DMS79 (cell line): ENCODE measurements around the gene LST1.
"Not testable (repeated sequence)": the region's sequence is repeated elsewhere in the genome, so short reads cannot be mapped to it uniquely, and the experiment has no call there.

Experiments
- DNase-seq: peaks from one replicate; lab custom pipeline; 2025; lab: John Stamatoyannopoulos, UW

LST1 gene

DNA sequence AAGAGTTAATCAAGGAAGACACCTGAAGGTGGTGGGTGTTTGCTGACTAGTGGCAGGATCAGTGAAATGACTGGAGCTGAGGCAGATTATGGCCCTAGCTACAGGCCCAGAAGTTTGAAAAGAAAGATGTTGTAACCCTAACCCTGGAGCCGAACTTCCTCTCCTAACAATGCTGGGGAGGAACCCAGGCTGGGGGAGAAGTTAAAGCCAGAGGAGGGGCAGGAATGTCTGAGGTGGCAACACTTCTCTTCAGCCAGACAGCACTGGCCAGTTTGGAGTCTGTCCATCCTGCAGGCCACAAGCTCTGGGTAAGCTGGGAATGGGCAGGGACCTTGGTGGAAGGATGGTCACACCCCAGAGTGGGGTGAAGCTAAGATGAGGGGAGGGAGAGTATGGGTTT, at the start of gene LST1:
TSS of gene LST1 (plus strand) at position 270 of the 400 bp plus-strand sequence. CDS start 1,023 bp downstream, outside the sequence.
- no peak for DNase-seq

DNA sequence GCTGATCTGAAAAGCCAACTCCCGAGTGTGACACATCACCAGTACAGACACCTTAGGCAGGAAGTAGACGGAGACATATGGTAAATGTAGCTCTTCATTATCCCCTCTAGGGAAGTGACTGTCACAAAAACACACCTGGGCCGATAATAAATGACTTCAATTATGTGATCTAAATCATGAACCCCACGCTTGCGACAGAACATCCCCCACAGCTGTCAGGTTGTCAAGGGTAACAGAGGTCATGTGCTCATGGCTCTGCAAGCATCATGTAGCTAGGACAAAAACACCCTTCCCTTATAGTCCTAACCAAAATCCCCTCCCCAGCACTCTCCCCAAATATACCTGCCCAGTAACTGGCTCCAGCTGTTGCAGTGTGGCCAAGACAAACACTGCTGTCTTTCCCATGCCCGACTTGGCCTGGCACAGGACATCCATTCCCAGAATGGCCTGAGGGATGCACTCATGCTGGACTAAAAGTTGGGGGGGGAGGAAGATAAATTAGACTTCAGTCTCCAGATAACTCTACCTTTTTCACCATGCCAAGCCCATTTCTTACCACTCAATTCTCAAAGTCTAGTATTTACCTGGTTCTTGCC, 47.2 kb upstream of the LST1 start:
- DNase-seq: no peak

DNA sequence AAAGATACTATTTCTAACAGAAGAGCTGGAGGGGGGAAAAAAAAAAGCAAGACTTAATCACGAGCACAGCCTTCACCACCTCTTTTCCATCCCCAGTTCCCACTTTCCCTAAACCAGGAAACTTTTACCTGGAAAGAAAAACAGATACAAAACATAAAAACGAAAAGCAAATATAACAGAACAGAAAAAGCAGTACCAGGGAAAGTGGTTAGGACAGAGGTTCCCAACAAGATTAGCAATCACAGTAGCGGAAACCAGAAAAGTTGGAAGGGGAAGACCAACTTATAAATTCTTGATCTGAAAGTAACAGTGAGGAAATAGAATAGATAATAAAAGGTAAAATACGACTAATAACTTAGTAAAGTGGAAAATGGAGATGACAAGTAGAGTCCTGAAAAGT, 45.4 kb upstream of the LST1 start:
- no peak for DNase-seq

DNA sequence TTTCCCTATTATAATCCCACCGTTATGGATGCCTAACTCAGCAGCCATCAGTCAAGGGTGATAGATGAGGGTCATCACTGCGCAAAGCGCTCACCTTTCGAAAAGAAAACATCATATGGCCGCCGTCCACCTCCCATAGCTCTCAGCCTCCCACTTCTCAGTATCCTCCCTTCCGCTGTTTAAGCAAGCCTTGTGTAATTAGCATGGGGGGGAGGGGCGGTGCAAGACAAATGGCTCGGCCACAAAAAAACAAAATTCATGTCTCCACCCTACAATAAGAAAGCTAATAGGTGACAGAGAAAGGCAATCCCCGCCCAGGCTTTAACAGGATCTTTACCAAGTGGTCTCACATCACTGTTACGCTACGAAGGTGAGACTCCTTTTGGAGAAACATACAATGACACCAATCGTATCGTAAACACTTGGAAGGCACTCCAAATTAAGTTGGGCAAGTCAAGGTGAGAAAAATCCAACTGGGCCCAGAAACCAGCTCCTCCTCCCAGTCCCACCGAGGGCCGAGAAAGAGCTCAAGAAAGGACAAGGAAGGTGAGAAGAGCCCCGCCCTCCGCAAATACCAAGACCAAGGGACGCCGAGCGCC, 44.9 kb upstream of the LST1 start:
- DNase-seq: no peak

DNA sequence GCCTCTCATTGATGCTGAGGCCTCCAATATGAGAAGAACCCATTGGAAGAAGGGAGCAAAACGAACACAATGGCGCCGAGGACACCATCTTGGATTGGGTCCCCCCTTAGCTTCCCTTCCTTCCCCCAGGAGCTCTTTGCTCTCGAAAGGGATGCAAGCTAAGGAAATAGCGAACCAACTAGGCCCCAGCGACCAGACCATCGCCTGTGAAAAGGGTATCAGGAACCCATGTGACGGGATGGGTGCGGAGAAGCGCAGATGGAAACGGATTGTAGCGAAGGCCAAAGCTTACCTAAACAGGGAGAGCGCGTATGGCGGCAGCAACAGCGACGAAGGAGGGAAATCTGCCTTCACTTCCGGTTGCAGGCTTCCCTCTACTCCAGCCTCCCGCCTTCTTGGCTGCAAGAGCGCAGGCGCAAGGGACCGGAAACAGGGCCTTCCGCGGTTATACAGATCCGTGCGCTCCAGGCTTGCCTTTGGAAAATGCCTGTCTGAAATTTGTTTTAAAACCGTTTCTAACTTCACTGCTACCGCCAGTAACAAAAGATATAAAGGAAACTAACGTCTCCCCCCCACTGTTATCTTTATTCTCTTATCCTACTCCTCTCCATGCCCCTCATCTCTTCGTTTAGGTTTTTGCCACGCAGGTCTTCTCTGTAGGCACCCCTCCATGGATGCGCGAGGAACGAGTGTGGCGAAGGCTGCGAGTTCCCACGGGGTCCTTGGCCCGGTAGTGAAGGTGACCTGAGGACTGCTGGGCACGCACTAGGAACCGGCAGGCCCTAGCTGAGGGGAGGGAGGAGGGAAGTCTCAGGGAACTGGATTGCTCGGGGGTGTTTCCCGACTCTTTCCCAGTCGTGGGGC, 44.2 kb upstream of the LST1 start, which contains the start of gene DDX39B:
TSS of gene DDX39B (minus strand) at position 346 of the 864 bp plus-strand sequence. CDS start 1,471 bp downstream, outside the sequence.
- peak; percentile 96 for DNase-seq

DNA sequence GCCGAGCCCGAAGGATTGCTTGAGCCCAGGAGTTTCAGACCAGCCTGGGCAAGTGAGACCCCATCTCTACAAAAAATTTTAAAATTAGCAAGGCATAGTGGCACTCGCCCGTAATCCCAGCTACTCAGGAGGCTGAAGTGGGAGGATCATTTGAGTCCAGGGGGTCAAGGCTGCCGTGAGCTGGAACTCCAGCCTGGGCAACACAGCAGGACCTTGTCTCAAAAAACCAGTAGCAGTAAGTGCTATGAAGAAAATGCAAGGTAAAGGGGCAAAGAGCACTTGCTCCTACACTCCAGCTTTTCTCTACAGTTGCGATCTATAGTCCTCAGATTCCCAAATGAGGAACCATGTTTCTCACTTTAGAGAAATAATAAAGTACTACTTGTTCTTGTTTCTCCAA, 42.4 kb upstream of the LST1 start:
- no peak for DNase-seq

DNA sequence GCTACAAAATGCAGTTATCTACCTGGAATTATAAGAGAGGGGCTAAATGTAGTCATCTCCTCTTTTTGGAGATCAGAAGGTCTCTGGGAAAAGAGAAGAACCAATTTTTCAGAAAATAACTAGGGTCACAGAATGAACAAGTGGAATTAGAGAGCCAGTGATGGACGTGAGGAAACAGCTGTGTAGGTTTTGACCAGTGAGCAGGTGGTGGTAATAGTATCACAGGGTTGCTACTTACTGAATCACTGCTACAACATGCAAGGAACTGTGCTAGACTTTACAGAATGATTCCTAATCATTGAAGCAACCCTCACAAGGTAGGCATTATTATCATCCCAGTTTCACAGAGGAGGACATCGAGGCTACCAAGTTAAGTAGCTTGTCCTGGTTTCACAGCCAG, 41.4 kb upstream of the LST1 start:
- no peak for DNase-seq

DNA sequence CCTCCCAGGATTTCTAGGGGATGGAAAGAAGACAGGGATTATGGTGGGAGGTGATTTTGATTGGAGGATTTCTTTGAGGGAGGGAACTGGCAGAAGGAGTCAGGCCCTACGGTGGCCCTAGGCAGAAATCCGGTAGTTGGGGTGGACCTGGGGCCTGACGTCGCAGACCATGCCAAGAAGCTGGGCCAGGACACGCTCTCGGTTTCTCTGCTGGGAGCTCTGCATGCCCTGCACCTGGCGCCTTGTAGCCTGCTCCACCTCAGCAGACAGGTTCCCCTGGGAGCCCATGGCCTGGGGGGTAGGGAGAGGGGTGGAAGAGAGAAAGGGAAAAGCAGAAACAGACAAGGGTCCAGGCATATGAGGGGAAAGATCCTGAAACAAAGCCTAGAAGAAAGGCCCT, 40.8 kb upstream of the LST1 start:
- no peak for DNase-seq

DNA sequence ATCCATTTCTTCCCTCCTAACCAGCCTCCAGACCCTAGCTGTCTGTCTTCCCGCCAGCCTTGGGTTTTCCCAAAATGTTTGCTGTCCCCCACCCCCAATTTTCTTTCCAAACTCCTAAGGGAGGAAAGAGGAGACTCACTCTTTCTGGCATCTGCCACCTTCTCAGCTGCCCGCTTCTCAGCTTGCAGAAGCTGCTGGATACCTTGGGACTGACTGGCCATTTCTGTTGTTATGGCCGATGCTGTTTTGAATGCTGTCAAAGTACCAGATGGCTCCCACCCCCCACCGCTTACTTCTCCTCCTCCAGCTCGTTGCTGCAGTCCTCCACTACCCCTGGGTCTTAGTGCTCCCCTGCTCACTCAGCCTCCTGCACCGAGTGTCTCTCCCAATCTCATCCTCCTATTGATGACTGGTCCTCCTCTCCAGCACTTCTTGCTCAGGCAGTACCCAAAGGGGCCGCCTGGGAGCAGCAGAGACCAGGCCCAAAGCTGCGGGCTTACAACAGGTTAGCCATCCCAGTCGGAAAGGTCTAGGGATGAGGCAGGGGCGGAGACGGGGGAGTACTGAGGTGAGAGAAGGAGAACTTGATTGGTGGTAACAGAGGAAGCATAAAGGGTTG, 39.6 kb upstream of the LST1 start, which contains the start of gene ATP6V1G2:
TSS of gene ATP6V1G2 (minus strand) at position 270 of the 619 bp plus-strand sequence. CDS start at position 221, 49 bp downstream.
- peak; percentile 94 for DNase-seq

DNA sequence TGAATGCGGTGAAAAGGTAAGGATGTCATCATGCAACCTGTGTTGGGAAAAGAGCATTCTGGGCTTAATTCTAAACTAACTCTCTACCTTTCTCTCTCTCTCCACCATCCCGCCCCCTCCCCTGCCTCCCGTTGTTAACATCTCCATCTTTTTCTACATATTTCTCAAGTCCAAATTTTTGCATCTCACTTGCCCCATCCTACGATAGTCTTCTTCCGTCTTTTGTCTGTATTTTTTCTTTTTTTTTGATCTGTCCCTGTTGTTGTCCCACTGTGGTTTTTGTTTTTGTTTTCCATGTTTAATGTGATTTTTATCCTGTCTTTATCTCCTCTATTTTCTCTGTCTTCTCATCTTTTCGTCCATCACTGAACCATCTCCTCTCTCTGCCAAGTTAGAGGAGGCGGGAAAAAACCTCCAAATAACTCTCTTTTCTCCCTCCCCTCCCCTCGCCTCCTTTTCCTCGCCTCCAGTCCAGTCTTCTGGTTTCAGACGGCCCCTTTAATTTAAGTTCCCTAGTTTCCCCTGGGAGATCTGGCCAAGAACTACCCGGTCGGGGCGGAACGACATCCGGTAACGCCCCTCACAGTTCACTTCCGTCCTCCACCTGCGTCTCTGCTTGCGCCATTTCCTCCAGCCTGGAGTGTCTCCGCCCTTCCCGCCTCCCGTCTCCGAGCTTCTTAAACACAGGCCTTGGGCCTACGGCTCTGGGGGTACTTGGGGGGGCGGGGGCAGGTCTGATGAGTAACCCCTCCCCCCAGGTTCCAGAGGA, 38.9 kb upstream of the LST1 start, which contains the start of gene NFKBIL1:
TSS of gene NFKBIL1 (plus strand) at position 651 of the 769 bp plus-strand sequence. CDS start at position 738, 87 bp downstream.
- DNase-seq: peak; percentile 96

DNA sequence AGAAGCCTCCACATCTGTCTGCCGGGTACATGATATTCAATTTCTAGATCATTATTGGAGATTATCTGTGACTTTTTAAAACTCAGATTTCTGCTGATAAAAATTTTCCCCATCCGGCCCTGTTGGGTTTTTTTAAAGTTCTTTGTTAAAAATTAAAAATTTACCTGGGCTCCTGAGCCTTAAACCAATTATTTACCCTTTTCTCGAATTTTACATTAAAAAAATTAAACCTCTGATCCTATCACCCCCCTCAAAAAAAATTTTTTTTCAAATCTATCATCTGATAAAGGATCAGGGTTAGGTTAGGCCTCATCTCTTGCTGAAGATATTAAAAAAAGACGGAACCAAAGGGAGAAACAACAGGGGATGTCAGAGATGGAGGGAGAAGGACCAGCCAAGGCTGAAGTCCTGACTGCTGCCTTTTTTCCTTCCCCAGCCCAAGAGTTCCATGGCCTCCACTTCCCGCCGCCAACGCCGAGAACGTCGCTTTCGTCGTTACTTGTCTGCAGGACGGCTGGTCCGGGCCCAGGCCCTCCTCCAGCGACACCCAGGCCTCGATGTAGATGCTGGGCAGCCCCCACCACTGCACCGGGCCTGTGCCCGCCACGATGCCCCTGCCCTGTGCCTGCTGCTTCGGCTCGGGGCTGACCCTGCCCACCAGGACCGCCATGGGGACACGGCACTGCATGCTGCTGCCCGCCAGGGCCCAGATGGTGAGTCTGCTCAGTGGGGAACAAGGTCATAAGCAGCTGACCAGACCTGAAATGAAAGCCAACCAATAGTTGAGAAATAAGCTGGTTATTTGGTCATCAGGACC, 38.1 kb upstream of the LST1 start:
- no peak for DNase-seq

DNA sequence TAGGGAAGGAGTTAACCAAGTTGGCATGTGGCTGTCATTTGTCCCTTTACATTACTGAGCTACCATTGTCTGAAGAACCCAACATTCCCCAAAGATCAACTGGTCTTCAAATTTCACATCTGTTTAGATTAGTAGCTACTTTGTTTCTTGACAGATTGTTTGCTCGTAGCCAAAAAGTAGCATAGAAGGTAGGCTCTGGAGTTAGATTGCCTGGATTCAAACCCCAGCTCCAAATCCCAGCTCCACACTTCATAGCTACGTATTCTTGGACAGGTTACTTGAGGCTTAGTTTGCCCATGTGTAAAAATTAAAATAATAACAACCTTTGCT, 37.6 kb upstream of the LST1 start:
- DNase-seq: no peak

DNA sequence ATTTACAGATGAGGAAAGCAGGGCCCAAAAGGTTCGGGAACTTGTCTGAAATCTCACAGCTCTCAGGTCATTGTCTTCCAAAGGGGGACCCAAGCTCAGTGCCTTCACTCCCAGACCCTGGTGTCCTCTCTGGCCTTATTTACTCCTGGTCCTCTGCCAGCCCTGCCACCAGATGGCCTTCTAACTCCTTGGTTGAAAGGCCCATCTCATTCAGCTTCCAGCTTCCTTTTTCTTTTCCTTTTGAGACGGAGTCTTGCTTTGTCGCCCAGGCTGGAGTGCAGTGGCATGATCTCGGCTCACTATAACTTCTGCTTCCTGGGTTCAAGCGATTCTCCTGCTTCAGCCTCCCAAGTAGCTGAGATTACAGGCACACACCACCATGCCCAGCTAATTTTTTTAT, 34.7 kb upstream of the LST1 start:
- DNase-seq: not testable (repeated sequence)

DNA sequence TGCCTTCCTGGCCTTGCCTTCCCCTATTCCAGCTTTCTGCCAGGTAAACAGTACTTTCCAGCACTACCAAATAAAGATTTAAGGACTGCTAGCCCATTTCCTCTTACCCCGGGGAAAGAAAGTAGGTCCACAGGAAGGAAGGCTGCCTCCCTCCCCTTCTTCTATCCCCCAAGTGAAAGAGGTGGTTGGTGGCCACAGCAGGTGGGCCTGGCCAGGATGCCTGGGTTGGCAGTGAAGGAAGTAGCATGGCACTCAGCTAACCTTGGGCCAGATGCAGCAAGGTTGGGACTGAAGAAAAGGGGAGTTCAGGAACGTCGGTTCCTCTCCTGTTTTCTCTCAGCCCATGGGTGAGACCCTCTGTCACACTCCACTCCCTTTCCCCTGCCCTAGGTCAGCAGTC, 29.8 kb upstream of the LST1 start:
- DNase-seq: no peak

DNA sequence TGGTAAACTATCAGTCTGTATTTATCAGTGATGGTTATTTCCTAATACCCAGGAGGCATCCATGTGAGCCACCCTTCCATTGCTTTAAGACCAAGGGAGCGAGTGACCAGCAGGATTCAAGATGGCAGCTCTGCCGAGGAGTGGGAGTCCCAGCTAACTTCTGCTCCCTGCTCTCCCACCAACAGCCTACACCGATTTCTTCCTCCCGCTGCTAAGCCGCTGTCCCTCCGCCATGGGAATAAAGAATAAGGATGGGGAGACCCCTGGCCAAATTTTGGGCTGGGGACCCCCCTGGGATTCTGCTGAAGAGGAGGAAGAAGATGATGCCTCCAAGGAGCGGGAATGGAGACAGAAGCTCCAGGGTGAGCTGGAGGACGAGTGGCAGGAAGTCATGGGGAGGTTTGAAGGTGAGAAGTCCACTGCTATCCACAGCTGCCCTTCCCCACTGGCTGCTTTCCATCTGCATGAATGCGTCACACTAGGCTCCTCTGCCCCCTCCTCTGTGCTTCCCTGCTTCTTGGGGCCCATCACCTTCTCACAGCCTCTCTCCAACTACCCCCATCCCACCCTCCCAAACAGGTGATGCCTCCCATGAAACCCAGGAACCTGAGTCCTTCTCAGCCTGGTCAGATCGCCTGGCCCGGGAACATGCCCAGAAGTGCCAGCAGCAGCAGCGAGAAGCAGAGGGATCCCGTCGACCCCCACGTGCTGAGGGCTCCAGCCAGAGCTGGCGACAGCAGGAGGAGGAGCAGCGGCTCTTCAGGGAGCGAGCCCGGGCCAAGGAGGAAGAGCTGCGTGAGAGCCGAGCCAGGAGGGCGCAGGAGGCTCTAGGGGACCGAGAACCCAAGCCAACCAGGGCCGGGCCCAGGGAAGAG, 28.4 kb upstream of the LST1 start:
- no peak for DNase-seq

DNA sequence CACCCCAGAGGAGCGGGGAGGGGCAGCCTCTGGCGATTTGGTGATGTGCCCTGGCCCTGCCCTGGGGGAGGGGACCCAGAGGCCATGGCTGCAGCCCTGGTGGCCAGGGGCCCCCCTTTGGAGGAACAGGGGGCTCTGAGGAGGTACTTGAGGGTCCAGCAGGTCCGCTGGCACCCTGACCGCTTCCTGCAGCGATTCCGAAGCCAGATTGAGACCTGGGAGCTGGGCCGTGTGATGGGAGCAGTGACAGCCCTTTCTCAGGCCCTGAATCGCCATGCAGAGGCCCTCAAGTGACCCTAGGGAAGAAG, 27.8 kb upstream of the LST1 start:
- DNase-seq: no peak

DNA sequence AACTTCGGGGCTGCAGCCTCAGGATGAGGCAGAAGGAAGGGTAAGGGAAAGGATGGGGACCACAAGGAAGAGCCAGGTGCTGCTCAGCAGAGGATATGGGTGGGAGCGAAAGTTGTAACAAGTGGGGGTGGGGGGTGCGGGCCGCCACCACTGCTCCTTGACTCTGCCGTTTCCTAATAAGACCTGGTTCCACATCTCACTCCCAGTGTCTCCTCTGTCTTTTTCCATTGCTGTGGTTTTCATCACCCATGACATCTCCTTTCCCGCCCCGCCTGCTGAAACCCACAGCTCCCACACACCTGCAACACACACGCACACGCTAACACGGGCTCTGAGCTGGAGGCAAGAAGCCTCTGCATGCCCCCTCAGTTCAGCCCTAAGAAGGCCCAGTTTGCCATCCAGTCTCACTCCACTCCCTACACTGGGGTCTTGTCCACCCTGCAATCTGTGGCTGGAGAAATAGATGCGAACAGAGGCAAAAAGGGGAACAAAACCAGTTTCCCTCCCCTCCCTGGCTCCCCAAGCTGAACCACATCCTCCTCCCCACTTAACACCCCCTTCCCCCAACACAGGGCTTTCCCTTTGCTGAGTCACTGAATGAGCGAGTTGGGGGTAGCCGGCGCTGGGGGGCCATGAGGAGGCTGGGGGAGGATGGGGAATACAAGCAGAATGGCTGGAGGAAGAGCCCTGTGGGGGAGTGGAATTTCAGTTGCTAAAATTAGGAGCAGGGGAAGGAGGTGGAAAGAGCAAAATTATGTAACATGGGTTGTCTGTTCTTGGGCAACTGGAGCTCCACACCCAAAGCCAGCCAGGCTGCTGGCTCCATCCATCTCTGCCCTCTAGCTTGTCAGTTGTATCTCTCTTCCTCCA, 27.2 kb upstream of the LST1 start:
- no peak for DNase-seq

DNA sequence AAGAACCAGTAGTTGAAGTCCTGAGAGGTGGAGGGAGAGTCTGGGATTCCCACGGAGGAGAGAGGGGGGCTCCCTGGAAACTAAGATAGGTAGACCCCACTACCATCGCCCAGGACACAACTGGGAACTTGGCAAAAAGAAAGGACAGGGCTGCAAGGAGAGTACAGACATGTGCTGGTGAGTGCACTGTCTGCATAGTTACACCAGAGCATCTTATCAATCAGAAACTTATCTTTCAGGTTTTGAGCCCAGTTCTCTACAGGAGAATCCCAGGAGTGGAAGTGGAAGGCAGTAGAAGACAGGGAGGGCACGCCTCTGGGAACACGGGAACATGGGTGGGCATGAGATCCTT, 26.5 kb upstream of the LST1 start:
- DNase-seq: no peak
